Panc1 (cell line): Measurements from ENCODE around the gene INPP4B.
A peak's percentile ranks its signal among the peaks of the same experiment; 100 is the strongest.

ENCODE experiments used
- CTCF ChIP-seq: fragments of 450-650 bp; IDR thresholded peaks from 2 replicates; pipeline ENCODE4 v1.5.1; 2017; ENCODE audit warnings: mild to moderate bottlenecking
- POLR2AphosphoS5 ChIP-seq: IDR thresholded peaks from 2 replicates; pipeline ENCODE4 v1.6.1; 2012; ENCODE audit warnings: mild to moderate bottlenecking, low read depth, low read length, moderate library complexity
- SIN3A ChIP-seq: IDR thresholded peaks from 2 replicates; pipeline ENCODE4 v1.6.1; 2012; ENCODE audit warnings: low read depth, mild to moderate bottlenecking, low read length, moderate library complexity, borderline replicate concordance; ENCODE audit not compliant: insufficient read depth
- TCF7L2 ChIP-seq: IDR thresholded peaks from 2 replicates; pipeline ENCODE4 v1.6.1; 2011; ENCODE audit warnings: mild to moderate bottlenecking, low read depth, low read length, inconsistent platforms

- peak; percentile 53; the same call in 1 of the 2 replicates for TF ChIP-seq CTCF
- no peak for TF ChIP-seq POLR2AphosphoS5
- TF ChIP-seq SIN3A = no peak
- TF ChIP-seq TCF7L2 = no peak
Observed at GRCh38 chr4:142719854-142720541, 126.1 kb downstream of the INPP4B start.
